ENCODE measurements around the gene MORN1.

MORN1 gene

DNA sequence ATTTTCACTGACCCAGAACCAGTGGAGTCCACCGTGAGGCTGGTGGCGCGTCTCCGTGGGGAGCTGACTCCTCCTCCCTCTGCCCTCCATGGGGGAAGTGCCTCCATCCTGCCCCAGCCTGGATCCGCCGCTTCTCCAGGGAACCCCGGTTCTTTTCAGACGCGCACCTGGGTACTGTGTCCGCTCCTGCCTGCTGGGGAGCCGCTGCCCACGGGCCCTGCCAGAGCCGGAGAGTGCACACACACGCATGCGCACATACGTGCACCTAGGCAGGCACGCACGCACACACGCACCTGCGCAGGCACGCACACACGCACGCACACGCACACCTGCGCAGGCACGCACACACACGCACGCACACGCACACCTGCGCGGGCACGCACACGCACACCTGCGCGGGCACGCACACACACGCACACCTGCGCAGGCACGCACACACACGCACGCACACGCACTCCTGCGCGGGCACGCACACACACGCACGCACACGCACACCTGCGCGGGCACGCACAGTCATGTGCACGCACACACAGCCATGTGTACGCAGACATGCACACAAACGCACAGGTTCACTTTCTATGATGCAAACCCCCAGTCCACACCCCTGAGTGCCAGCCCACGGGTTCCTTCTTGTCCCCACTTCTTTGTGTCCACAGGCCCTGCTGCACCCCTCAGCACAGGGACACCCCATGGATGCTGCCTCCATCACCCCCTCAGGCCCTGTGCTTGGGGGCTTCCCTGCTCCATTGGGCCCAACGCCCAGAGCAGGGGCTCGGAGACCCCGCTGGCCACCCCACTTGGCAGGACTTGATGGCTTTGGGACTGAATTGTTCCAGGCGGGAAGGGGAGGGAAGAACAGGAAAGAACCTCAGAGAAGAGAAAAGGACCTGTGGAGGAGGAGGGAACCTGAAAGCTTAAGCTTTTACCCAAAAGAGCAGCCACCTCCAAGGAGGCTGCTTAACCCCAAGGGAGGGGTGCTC is 42.7 kb downstream of the MORN1 start:
- Mint-ChIP-seq H3K27me3 (peaks cover 5 to 8% of the 10 kb centered on the region in 2 donors), H3K27ac (no peak overlapping the region), H3K36me3 (ENCODE audit: insufficient read depth) (no peaks in the 10 kb centered on the region), H3K9me3 (no peaks in the 10 kb centered on the region), H3K4me1 (ENCODE audit: low read depth in 2 of 2) (no peaks in the 10 kb centered on the region), H3K4me3 (no peak overlapping the region)
- DNase-seq = no peak
- ATAC-seq (replicated peaks) = no peak

DNA sequence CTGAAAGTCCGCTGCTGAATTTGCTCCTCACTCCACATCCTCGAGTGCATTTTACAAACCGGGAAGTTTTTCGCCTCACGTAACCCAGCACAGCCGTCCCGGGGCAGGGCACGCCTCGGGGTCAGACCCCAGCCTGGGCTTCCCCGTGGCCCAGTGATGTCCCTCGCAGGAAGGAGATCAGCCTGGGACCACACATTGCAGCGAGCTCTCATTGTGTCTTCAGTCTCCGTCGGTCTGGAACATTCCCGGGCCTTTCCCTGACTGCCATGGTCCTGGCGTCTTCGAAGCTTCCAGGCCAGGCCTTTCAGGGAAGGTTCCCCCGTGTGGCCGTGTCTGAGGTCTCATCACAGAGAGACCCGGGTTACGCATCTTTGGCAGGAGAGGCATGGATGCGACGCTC is 43.5 kb downstream of the MORN1 start:
- Mint-ChIP-seq H3K36me3 (ENCODE audit: insufficient read depth) (no peaks in the 10 kb centered on the region), H3K27ac (no peak overlapping the region), H3K4me3 (no peak overlapping the region), H3K9me3 (no peaks in the 10 kb centered on the region), H3K27me3 (peaks cover 5 to 8% of the 10 kb centered on the region in 2 donors), H3K4me1 (ENCODE audit: low read depth in 2 of 2) (no peaks in the 10 kb centered on the region)
- DNase-seq (no peak), ATAC-seq (replicated peaks) (no peak)

DNA sequence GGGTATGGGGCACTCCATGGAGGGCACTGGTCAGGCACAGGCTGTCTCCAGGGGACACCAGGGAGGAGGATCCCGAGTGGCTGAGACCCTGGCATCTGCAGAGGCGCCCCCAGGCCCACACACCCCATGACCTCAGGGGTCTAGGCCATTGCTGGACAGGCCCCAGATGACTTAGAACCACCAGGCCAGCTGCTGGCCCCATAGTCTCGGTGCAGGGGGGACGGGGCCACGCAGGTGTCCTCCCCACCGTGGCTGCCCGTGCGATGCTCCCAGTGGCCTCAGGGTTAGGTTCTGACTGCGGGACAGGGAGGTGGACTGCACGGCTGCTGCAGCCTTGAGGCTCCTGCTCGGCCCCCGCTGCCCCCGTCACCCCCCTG is 44.0 kb downstream of the MORN1 start:
- ATAC-seq (replicated peaks) (no peak), DNase-seq (no peak)
- Mint-ChIP-seq H3K27me3 (peaks cover 3 to 5% of the 10 kb centered on the region in 2 donors), H3K36me3 (ENCODE audit: insufficient read depth) (no peaks in the 10 kb centered on the region), H3K4me1 (ENCODE audit: low read depth in 2 of 2) (no peaks in the 10 kb centered on the region), H3K9me3 (no peaks in the 10 kb centered on the region), H3K27ac (peak overlapping the region in 1 of 2 donors; percentile 38), H3K4me3 (no peak overlapping the region)

DNA sequence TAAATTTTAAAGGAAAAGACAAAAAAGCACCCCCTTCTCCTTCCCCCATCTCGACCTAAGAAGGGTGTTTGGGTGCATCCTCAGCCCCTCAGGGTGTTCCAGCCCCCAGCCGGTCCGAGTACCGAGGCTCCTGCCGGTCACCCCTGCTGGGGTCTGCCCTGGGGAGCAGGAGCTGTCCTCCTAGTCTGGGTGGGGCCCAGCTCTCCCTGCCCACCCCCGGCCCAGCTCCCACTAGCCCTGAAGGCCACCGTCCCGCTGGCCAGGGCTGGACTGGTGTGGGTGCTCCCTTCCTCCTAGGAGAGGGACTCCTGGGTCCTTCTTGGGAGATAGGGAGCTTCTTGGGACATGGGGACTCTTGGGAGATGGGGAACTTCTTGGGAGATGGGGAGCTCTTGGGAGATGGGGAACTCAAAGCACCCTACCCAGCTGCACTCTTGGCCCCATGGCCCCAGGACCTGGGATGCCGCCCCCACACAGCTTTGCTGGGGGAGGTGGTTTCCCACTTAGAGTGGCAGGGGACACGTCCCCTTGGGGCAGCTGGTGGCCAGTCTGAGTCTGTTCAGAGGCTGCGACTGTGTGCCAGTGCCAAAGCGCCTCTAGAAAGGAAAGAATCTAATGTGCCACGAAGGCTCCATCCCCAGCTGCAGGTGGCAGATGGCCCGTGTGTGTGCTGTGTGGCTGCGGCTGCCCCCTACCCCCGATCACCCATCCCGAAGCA is 44.5 kb downstream of the MORN1 start:
- Mint-ChIP-seq H3K4me3 (no peak overlapping the region), H3K27me3 (peaks cover 0 to 5% of the 10 kb centered on the region in 2 donors), H3K36me3 (ENCODE audit: insufficient read depth) (no peaks in the 10 kb centered on the region), H3K27ac (peak overlapping the region in 1 of 2 donors; percentile 38), H3K4me1 (ENCODE audit: low read depth in 2 of 2) (no peaks in the 10 kb centered on the region), H3K9me3 (no peaks in the 10 kb centered on the region)
- ATAC-seq (replicated peaks) (no peak), DNase-seq (no peak)

DNA sequence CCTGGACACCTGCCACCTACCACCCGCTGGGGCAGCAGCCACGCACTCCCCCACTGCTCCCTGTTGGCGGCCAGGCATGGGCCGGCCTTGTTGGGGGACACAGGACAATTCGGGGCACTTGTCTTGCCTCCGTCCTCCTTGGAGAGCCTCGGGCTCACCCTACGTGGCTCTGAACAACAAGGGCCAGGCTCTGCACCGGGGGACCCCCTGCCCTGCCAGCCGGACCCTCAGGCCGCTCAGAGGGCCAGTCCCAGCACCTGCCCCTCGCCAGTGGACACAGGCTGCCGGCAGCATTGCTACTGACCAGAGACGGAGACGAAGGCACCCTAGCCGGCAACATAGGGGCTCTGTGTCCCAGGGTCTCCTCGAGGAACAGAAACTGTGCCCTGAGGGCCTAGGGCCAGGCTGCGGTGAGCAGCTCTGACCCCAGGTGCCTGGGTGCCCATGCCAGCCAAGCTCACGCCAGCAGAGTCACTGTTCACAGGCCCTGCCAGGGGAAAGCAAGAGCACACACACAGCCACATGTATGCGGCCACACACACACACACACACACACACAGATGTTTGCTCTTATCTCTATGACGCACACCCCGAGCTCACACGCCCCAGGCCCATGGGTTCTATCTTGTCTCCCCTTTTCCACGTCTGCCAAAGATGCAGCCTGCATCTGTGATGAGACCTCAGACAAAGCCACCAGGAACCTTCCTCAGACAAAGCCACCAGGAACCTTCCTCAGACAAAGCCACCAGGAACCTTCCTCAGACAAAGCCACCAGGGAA is 45.9 kb downstream of the MORN1 start:
- H3K4me3 Mint-ChIP-seq = no peak overlapping the region
- no peaks in the 10 kb centered on the region for H3K36me3 Mint-ChIP-seq (ENCODE audit: insufficient read depth)
- no peaks in the 10 kb centered on the region for H3K9me3 Mint-ChIP-seq

DNA sequence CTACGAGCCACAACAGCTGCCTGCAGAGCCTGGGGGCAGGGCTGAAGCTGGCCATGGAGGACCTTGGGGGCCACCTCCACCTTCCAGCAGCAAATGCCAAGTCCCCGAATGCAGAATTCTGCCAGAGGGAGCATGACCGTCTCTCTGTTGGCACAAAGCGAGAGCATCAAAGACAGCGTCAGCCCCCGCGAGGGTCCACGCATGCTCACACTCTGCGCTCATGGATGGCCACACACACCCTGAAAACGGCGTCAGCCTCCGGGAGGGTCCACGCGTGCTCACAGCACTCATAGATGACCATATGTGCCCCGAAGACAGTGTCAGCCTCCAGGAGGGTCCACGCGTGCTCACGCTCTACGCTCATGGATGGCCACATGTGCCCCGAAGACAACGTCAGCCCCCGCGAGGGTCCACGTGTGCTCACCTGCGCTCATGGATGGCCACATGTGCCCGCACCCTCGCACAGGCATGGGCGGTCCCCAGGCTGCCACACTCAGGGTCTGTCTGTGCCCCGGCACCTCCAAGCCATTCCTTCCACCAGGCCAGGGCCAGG is 46.5 kb downstream of the MORN1 start:
- H3K4me3 Mint-ChIP-seq = no peak overlapping the region
- no peaks in the 10 kb centered on the region for H3K9me3 Mint-ChIP-seq
- no peak overlapping the region for H3K27ac Mint-ChIP-seq
- no peaks in the 10 kb centered on the region for H3K27me3 Mint-ChIP-seq
- no peak for ATAC-seq (replicated peaks)
- H3K36me3 Mint-ChIP-seq (ENCODE audit: insufficient read depth) = no peaks in the 10 kb centered on the region
- DNase-seq = no peak
- no peaks in the 10 kb centered on the region for H3K4me1 Mint-ChIP-seq (ENCODE audit: low read depth in 2 of 2)

More for the DNA sequence above, 45.9 kb downstream of the MORN1 start:
- H3K27ac Mint-ChIP-seq = no peak overlapping the region
- H3K27me3 Mint-ChIP-seq = no peaks in the 10 kb centered on the region
- H3K4me1 Mint-ChIP-seq (ENCODE audit: low read depth in 2 of 2) = no peaks in the 10 kb centered on the region
- no peak for DNase-seq
- ATAC-seq (replicated peaks) = no peak

DNA sequence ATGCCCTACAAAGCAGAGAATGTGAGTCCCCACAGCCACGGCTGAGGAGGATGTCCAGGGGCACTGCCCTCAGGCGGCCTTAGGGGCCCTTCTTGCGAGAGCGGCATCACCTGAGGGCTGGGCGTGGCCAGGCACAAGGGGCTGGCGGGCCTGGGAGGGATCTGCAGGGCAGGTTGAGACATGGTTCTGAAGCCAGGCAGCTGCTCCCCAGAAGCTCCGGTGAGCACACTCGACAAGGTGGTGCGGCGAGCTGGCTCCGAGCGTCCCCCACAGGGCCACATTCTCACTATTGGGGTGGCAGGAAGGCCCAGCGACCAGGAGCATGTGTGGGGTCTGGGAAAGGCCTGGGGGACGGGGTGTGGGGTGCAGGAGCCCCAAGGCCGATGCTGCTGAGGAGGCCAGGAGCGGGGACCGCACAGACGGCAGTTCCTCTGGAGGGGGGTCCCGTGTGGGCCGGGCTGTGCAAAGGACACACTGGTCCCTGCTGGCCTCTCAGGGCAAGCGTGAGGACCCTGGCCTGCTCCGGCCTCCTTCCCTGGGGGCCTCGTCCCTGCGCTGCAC is 47.2 kb downstream of the MORN1 start:
- Mint-ChIP-seq H3K36me3 (ENCODE audit: insufficient read depth) (no peaks in the 10 kb centered on the region), H3K4me1 (ENCODE audit: low read depth in 2 of 2) (no peaks in the 10 kb centered on the region), H3K27ac (no peak overlapping the region), H3K27me3 (no peaks in the 10 kb centered on the region), H3K4me3 (no peak overlapping the region), H3K9me3 (no peaks in the 10 kb centered on the region)
- ATAC-seq (replicated peaks) (no peak), DNase-seq (no peak)

DNA sequence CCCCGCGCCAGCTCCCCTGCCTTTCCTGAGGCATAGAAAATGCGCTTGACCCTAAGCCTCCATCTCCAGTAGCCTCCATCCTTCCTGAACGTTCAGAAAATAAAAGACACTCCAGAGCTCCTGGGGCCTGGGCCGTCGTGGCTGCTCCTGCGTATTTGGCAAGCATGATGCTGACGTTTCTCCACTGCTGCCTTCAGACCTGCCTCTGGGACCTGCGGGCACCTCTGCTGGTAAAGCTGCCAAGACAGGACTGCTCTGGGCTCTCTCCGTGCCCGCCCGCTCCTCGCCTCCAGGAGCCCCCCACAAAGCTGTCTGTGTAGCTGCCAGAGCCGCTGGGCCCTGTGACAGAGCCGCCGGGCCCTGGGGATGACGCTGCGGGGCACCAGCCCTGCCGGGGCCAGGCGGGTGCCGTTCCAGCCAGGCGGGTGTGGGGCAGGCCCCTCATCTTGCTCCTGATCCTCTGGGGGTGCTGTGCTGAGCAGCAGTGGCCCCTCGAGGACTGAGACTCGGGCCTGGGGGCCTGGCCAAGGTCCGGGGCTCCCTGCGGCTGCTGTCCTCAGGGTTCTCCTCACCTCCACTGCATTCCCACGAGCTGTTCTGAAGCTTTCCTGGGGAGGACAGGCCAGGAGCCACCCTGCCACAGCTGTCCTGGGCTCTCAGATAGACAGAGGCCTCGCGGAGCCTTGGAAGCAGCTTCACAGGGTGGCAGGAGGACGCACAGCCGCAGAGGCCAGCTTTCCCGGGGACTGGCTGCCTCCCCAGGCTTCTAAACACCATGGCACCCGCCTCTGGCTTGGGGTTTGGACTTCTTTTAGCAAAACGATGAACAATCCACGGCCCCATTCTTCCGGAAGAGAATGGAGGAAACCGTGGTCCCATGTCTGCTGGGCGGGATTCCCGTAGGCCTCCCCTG is 48.1 kb downstream of the MORN1 start:
- H3K4me1 Mint-ChIP-seq (ENCODE audit: low read depth in 2 of 2) = no peaks in the 10 kb centered on the region
- no peak for ATAC-seq (replicated peaks)
- H3K27ac Mint-ChIP-seq = no peak overlapping the region
- no peaks in the 10 kb centered on the region for H3K36me3 Mint-ChIP-seq (ENCODE audit: insufficient read depth)
- no peak for DNase-seq
- no peaks in the 10 kb centered on the region for H3K9me3 Mint-ChIP-seq
- no peak overlapping the region for H3K4me3 Mint-ChIP-seq
- H3K27me3 Mint-ChIP-seq = no peaks in the 10 kb centered on the region

DNA sequence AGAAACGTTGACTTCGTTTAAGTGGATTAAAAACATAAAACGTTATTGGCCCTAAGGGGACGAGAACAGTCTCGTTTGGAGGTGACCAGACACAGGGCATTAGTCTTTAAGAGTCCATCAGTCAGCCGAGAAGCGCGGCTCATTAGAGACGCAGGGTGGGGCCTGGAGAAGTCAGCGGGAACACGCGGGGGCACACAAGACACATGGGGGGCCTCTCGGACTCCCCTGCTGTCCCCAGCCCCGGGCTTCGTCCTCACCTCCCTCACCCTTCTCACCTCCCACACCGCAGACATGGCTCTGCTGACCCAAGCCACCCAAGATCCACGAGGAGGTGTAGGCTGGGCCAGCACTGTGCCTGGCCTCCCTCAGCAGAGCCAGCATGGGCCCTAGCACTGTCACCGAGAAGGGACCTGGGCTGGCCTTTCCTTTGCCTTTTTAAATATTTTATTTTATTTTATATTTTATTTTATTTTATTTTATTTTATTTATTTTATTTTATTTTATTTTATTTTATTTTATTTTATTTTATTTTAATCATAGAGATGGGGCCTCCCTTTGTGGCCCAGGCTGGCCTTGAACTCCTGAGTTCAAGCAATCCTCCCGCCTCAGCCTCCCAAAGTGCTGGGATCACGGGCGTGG is 48.9 kb downstream of the MORN1 start:
- H3K4me1 Mint-ChIP-seq (ENCODE audit: low read depth in 2 of 2) = no peaks in the 10 kb centered on the region
- H3K36me3 Mint-ChIP-seq (ENCODE audit: insufficient read depth) = no peaks in the 10 kb centered on the region
- H3K27me3 Mint-ChIP-seq = no peaks in the 10 kb centered on the region
- no peak overlapping the region for H3K4me3 Mint-ChIP-seq
- ATAC-seq (replicated peaks) = no peak
- H3K27ac Mint-ChIP-seq = no peak overlapping the region
- no peak for DNase-seq
- no peaks in the 10 kb centered on the region for H3K9me3 Mint-ChIP-seq

DNA sequence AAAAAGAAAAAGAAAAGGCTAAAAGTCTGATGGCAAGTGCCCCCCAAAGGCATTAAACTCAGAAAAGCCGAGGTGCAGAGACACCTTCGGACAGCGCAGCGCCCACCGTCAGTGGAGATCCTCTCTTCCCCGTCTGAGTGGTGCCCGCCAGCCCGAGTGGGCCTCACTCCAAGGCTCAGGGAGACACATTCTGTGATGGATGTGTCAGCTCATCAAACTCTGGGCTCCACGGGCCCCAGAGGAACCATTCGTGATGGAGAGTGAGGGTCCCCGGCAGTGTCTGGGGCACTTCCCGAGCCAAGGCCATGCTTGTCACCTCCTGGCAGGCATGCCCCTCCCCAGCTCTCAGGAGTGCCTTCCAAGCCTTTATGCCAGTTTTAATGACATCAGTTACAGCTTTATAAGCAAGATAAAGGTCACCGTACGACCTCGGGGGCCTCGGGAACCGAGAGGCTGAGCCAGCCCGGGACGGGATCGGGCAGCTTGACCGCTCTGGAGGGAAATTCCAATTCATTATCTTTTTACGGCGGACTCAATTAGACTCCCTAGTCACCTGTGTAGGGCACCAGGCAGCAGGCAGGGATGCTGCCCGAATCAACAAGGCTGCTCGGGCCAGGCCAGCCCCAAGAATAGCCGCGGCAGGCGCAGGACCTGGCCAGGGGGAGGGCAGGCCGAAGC is 49.5 kb downstream of the MORN1 start:
- no peak for DNase-seq
- no peaks in the 10 kb centered on the region for H3K27me3 Mint-ChIP-seq
- no peak for ATAC-seq (replicated peaks)
- H3K4me1 Mint-ChIP-seq (ENCODE audit: low read depth in 2 of 2) = no peaks in the 10 kb centered on the region
- H3K4me3 Mint-ChIP-seq = no peak overlapping the region
- H3K9me3 Mint-ChIP-seq = no peaks in the 10 kb centered on the region
- H3K36me3 Mint-ChIP-seq (ENCODE audit: insufficient read depth) = no peaks in the 10 kb centered on the region
- no peak overlapping the region for H3K27ac Mint-ChIP-seq

DNA sequence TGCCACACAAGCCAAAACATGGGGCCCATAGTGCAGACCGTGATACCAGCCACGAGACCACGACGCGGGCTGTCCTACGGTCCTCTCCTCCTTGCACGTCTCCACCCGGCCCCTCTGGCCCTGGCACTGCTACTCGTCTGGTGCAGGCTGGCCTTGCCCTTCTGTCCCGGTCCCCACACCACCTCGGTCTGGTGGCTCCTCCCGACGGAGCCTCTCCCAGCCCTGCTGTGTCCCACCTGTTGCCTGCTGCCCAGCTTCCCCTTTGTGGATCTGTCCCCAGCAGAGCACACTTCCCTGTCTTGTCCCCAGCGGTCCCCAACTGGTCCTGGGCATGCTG is 50.5 kb downstream of the MORN1 start:
- Mint-ChIP-seq H3K9me3 (no peaks in the 10 kb centered on the region), H3K4me3 (no peak overlapping the region), H3K27me3 (no peaks in the 10 kb centered on the region), H3K4me1 (ENCODE audit: low read depth in 2 of 2) (no peaks in the 10 kb centered on the region), H3K27ac (peak overlapping the region in 1 of 2 donors; percentile 88), H3K36me3 (ENCODE audit: insufficient read depth) (no peaks in the 10 kb centered on the region)
- ATAC-seq (replicated peaks) (no peak), DNase-seq (no peak)
